T47D (cell line): ENCODE results near the gene EML4.
"Not testable (repeated sequence)": the region's sequence is repeated elsewhere in the genome, so short reads cannot be mapped to it uniquely, and the experiment has no call there.

Experiments
- DNase-seq, 2 experiments: peaks; one replicate each; pipeline versions ENCODE4 v3.0.0 to v3.0.0-alpha.2; 2011 to 2012; ENCODE audit warnings: low read depth in 1 of 2, low spot score in 1 of 2
- JUND ChIP-seq: IDR thresholded peaks from 2 replicates; pipeline ENCODE4 v1.6.1; 2012; ENCODE audit warnings: low read depth
- in situ Hi-C: cut with HindIII; loops from 2 replicates; pipeline ENCODE4 v1.10.0; 2016; ENCODE audit warnings: low sequenced_read_pairs, low pct_unique_long_range_greater_than_20kb

EML4 gene

DNA sequence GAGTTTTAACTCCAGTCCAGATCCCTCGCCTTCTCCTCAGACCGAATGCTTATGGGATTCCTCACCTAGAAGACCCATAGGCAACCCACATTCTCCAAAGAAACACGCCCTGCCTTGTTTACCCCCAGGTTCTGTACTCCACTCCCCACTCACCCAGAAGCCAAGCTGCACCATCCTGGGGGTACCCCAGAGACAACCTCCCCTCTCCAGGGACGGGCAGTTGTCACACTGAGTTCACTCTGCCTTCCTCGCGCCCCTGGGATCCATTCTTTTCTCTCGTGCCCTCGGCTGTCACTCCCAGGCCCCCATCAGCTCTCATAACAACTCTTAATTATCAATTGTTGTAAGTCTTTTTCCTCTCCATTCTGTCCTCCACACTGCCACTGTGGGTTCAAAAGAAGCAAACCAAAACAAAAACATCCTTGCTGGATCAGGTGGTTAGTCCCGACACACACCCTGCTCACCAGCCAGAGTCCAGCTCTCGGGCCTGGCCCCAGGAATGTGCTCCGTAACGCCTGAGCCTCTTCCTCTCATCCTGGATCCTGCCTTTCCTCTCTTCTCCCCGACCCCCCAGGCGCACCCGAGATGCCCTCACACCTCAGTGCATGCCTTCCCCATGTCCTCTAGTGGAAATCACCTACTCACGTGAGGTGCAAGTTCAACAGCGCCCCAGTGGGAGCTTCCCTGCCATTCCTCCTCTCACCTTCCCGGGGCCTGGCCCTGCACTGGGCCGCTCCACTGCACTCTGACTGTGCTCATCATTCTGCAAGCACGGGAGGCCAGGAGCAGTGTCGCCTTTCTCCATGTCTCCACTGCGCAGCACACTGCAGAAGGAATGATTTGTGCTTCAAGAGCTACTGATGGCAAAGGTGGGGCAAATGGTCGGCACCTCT is 171.1 kb downstream of the EML4 start:
- in situ Hi-C loops: no loop called here
- no peak for DNase-seq
- TF ChIP-seq JUND: no peak

GRCh38 chr2:42340938-42341636 is 171.9 kb downstream of the EML4 start:
- in situ Hi-C loops: no loop called here
- TF ChIP-seq JUND: no peak
- DNase-seq: no peak

GRCh38 chr2:42342061-42342794 is 173.1 kb downstream of the EML4 start:
- DNase-seq: peak in 1 of 2 experiments; percentile 64
- no peak for TF ChIP-seq JUND
- in situ Hi-C loops: no loop called here

- no peak for TF ChIP-seq JUND
- DNase-seq: no peak
- in situ Hi-C loops: no loop called here
Measured at GRCh38 chr2:42342795-42343241, 173.7 kb downstream of the EML4 start.

- no peak for TF ChIP-seq JUND
- DNase-seq: no peak
- in situ Hi-C loops: no loop called here
Measured at GRCh38 chr2:42345986-42346385, 176.8 kb downstream of the EML4 start.

DNA sequence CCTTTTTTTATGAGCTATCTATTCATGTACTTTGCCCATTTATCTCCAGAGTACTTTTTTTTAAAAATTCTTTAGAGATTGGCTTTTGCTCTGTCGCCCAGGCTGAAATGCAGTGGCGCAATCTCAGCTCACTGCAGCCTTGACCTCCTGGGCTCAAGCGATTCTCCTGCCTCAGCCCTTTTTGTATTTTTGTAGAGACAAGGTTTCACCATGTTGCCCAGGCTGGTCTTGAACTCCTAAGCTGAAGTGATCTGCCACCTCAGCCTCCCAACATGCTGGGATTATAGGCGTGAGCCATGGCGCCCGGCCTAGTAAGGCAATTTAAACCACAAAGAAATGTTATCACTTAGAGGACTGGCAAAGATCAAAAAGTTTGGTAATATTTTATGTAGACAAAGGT is 177.7 kb downstream of the EML4 start:
- in situ Hi-C loops, DNase-seq: not testable (repeated sequence)

DNA sequence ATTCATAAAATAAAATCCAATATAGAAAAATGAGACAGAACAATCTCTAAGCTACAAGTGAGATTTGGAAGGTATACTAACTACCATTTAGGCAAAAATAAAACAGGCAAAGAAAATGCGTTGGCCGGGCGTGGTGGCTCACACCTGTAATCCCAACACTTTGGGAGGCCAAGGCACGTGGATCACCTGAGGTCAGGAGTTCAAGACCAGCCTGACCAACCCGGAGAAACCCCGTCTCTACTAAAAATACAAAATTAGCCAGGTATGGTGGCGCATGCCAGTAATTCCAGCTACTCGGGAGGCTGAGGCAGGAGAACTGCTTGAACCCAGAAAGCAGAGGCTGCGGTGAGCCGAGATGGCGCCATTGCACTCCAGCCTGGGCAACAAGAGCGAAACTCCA is 178.4 kb downstream of the EML4 start:
- DNase-seq, in situ Hi-C loops: not testable (repeated sequence)

GRCh38 chr2:42348113-42348805 is 179.1 kb downstream of the EML4 start:
- TF ChIP-seq JUND: no peak
- in situ Hi-C loops: no loop called here

DNA sequence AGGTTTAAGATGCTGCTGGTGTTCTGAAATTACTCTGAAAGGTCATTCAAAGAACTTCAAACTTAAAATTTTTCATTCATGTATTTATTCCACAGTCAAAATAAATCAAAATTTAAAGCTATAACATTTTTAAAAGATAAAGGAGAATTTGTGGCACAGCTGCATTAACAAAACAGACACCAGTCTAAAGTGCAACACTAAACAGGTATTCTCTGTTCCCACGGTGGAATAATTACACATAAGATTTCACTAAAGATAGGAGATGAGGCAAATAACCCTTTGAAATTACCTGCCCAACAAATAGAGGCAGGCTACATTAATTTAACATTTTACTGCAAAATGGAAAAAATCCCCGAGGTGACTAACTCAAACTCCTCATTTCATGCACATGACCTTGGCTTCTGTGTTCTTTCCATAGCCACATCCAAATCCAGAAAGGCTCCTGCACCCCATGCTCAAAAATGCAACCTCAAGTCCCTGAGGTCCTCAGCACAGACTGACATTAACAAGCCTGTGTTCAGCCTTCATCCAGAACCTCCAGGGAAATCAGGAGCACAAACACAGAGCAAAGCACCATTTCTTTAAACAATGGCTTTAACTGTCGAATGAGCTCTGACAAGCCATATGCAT is 181.4 kb downstream of the EML4 start:
- in situ Hi-C loops: no loop called here
- TF ChIP-seq JUND: no peak

More at GRCh38 chr2:42348113-42348805, 179.1 kb downstream of the EML4 start:
- DNase-seq: no peak

DNA sequence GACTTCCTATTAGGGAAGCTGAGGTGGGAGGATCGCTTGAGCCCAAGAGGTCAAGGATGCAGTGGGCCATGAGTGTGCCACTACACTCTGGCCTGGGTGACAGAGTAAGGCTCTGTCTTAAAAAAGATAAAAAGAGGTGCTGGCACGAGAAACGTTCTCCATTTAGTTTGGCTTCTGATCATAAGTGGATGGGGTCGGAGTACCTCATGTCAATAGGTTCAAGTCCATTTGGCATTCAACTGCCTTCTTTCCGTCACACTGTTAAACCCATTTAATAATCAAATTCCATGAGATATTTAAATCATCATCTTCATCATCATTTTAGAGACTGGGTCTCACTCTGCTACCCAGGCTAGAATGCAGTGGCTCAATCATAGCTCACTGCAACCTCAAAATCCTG is 182.7 kb downstream of the EML4 start:
- no peak for DNase-seq
- no peak for TF ChIP-seq JUND
- in situ Hi-C loops: no loop called here

More for the DNA sequence above, 181.4 kb downstream of the EML4 start:
- no peak for DNase-seq

DNA sequence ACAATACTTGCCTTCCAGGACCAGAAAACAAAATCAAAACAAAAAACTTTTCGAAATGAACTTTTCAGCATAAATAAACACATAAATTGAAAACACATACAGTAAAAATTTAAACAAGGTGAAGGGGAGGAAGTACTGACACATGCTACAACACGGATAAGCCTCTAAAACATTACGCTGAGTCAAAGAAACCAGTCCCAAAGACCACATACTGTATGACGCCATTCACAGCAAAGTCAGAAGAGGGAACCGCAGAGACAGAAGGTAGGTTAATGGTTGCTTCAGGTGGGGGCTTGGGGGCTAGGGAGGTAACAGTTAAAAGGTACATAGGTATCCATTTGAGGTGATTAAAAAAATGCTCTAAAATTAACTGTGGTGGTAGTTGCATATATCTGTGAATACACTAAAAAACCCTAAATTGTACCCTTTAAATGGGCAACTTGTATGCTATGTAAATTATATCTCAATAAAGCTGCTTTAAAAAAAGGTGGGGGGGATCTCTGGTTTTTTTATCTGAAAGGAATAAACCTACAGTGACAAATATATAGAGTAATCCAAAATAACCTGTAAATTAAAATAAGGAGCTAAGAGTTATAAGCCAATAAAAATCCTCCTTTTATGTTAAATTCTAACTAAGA is 184.8 kb downstream of the EML4 start:
- in situ Hi-C loops: no loop called here
- no peak for DNase-seq
- TF ChIP-seq JUND: no peak
